GM18508 (cell line): ENCODE data around the gene C13orf46.

Source experiments
- ATAC-seq: cut with Tn5 transposase; IDR thresholded peaks from one replicate; pipeline ENCODE4 v1.9.1; 2021; ENCODE audit warnings: moderate number of reproducible peaks; ENCODE audit not compliant: insufficient read depth, unreplicated experiment

C13orf46 gene

GRCh38 chr13:113960276-113960948 lies 13.5 kb downstream of the C13orf46 start:
- no peak for ATAC-seq

- ATAC-seq = no peak
Observed at GRCh38 chr13:113959198-113959597, 14.7 kb downstream of the C13orf46 start.

- ATAC-seq = no peak
Observed at GRCh38 chr13:113958373-113958772, 15.5 kb downstream of the C13orf46 start.

GRCh38 chr13:113956571-113956970 lies 17.3 kb downstream of the C13orf46 start:
- ATAC-seq = no peak

- no peak for ATAC-seq
Observed at GRCh38 chr13:113955691-113956090, 18.2 kb downstream of the C13orf46 start.

- no peak for ATAC-seq
Observed at GRCh38 chr13:113955235-113955634, 18.6 kb downstream of the C13orf46 start.

GRCh38 chr13:113954046-113954835 lies 19.6 kb downstream of the C13orf46 start:
- ATAC-seq = no peak

- ATAC-seq = no peak
Observed at GRCh38 chr13:113953561-113953960, 20.3 kb downstream of the C13orf46 start.

- no peak for ATAC-seq
Observed at GRCh38 chr13:113952983-113953520, 20.8 kb downstream of the C13orf46 start.

- no peak for ATAC-seq
Observed at GRCh38 chr13:113952151-113952982, 21.5 kb downstream of the C13orf46 start.

- ATAC-seq = no peak
Observed at GRCh38 chr13:113951246-113951999, 22.5 kb downstream of the C13orf46 start.

- ATAC-seq = no peak
Observed at GRCh38 chr13:113950451-113951245, 23.2 kb downstream of the C13orf46 start.

GRCh38 chr13:113949546-113949945 lies 24.3 kb downstream of the C13orf46 start:
- no peak for ATAC-seq

- no peak for ATAC-seq
Observed at GRCh38 chr13:113948034-113948742, 25.7 kb downstream of the C13orf46 start.

- no peak for ATAC-seq
Observed at GRCh38 chr13:113947311-113948033, 26.4 kb downstream of the C13orf46 start.

GRCh38 chr13:113946409-113947181 lies 27.3 kb downstream of the C13orf46 start:
- ATAC-seq = no peak

- ATAC-seq = no peak
Observed at GRCh38 chr13:113945857-113946408, 27.9 kb downstream of the C13orf46 start.
